Stimulated activated CD4-positive, alpha-beta T cell treated with anti-CD3 and anti-CD28 coated beads, Interleukin-1b, Interleukin-23, amount 100 ng/mL, for 24 hours (primary cell): ENCODE data around the gene PYGO1.
"Not testable (repeated sequence)": the region's sequence is repeated elsewhere in the genome, so short reads cannot be mapped to it uniquely, and the experiment has no call there.

Experiments
- DNase-seq, 4 experiments: peaks; one replicate each; pipeline ENCODE4 v3.0.0-alpha.2; 2020; ENCODE audit warnings: low read depth in 4 of 4, low spot score in 1 of 4

Gene PYGO1

GRCh38 chr15:55573224-55573623, 14.9 kb downstream of the PYGO1 start:
- DNase-seq = no peak

GRCh38 chr15:55564347-55565145, 23.6 kb downstream of the PYGO1 start:
- no peak for DNase-seq

GRCh38 chr15:55562601-55563000, 25.5 kb downstream of the PYGO1 start:
- no peak for DNase-seq

GRCh38 chr15:55555089-55555488, 33.1 kb downstream of the PYGO1 start:
- no peak for DNase-seq

- no peak for DNase-seq
These were observed 35.2 kb downstream of the PYGO1 start for GRCh38 chr15:55552926-55553325.

- DNase-seq = no peak
These were observed 35.7 kb downstream of the PYGO1 start for GRCh38 chr15:55552451-55552850.

- no peak for DNase-seq
These were observed 38.8 kb downstream of the PYGO1 start for GRCh38 chr15:55549305-55549704.

- DNase-seq = no peak
These were observed 41.4 kb downstream of the PYGO1 start for GRCh38 chr15:55546718-55547117.

GRCh38 chr15:55535436-55535835, 52.7 kb downstream of the PYGO1 start:
- no peak for DNase-seq

GRCh38 chr15:55532944-55533343, 55.2 kb downstream of the PYGO1 start:
- no peak for DNase-seq

- DNase-seq = no peak
These were observed 57.3 kb downstream of the PYGO1 start for GRCh38 chr15:55530861-55531313.

GRCh38 chr15:55528812-55529211, 59.3 kb downstream of the PYGO1 start:
- no peak for DNase-seq

- DNase-seq = no peak
These were observed 61.0 kb downstream of the PYGO1 start for GRCh38 chr15:55527150-55527549.

- DNase-seq = peak in 1 of 4 experiments; percentile 9
These were observed 61.5 kb downstream of the PYGO1 start for GRCh38 chr15:55526559-55527036.

GRCh38 chr15:55522742-55523450, 65.2 kb downstream of the PYGO1 start:
- no peak for DNase-seq

- no peak for DNase-seq
These were observed 69.5 kb downstream of the PYGO1 start for GRCh38 chr15:55518641-55519040.

- DNase-seq = no peak
These were observed 70.1 kb downstream of the PYGO1 start for GRCh38 chr15:55518009-55518408.

- DNase-seq = no peak
These were observed 72.0 kb downstream of the PYGO1 start for GRCh38 chr15:55515991-55516776.

- DNase-seq = no peak
These were observed 72.7 kb downstream of the PYGO1 start for GRCh38 chr15:55515491-55515890.

- DNase-seq = no peak
These were observed 73.7 kb downstream of the PYGO1 start for GRCh38 chr15:55514414-55514850.

GRCh38 chr15:55513621-55514413, 74.3 kb downstream of the PYGO1 start:
- DNase-seq = not testable (repeated sequence)
